Mesenchymal stem cell (in vitro differentiated cells and primary cell): ENCODE results near the gene OCIAD2. TPM values are rescaled to one million over a fixed set of nuclear protein-coding genes. Genes with fewer than 3 reads are reported as not detected.

Source experiments
- DNase-seq: peaks from one replicate; pipeline ENCODE4 v3.0.0-alpha.2; 2013
- H2AFZ ChIP-seq: one replicate; pipeline ENCODE4 v1.6.1; 2013; ENCODE audit warnings: low read depth, mild to moderate bottlenecking, control low read depth, inconsistent platforms, low read length, moderate library complexity
- H2AK5ac ChIP-seq: 2 replicates; pipeline ENCODE4 v1.6.1; 2013; ENCODE audit warnings: low read length, moderate library complexity, mild to moderate bottlenecking, inconsistent platforms; ENCODE audit not compliant: severe bottlenecking
- H2BK120ac ChIP-seq: one replicate; pipeline ENCODE4 v1.6.1; 2013; ENCODE audit warnings: low read depth, mild to moderate bottlenecking, inconsistent platforms, low read length, moderate library complexity
- H2BK12ac ChIP-seq, 2 experiments: one replicate each; pipeline ENCODE4 v1.6.1; 2013; ENCODE audit warnings: inconsistent platforms in 2 of 2, low read length in 2 of 2, mild to moderate bottlenecking in 2 of 2, moderate library complexity in 2 of 2, control low read depth in 1 of 2
- H2BK15ac ChIP-seq: one replicate; pipeline ENCODE4 v1.6.1; 2013; ENCODE audit warnings: mild to moderate bottlenecking, low read depth, inconsistent platforms; ENCODE audit not compliant: poor library complexity, severe bottlenecking
- H2BK5ac ChIP-seq: 2 replicates; pipeline ENCODE4 v1.6.1; 2013; ENCODE audit warnings: low read depth, mild to moderate bottlenecking, low read length, control low read depth, inconsistent platforms; ENCODE audit not compliant: poor library complexity, severe bottlenecking
- H3K14ac ChIP-seq, 2 experiments: one replicate each; pipeline ENCODE4 v1.6.1; 2013; ENCODE audit warnings: inconsistent platforms in 2 of 2, low read length in 2 of 2, control low read depth in 1 of 2, mild to moderate bottlenecking in 1 of 2, moderate library complexity in 1 of 2
- H3K18ac ChIP-seq, 2 experiments: one replicate each; pipeline ENCODE4 v1.6.1; 2013; ENCODE audit warnings: inconsistent platforms in 2 of 2, low read length in 2 of 2, control low read depth in 1 of 2, low read depth in 1 of 2, mild to moderate bottlenecking in 1 of 2
- H3K23ac ChIP-seq, 2 experiments: one replicate each; pipeline ENCODE4 v1.6.1; 2013; ENCODE audit warnings: inconsistent platforms in 2 of 2, low read length in 2 of 2, mild to moderate bottlenecking in 2 of 2, moderate library complexity in 2 of 2, control low read depth in 1 of 2
- H3K27ac ChIP-seq: 2 replicates; pipeline ENCODE4 v1.5.1; 2013; ENCODE audit warnings: mild to moderate bottlenecking, moderate library complexity, low read length, control low read depth, inconsistent platforms; ENCODE audit not compliant: poor library complexity, severe bottlenecking
- H3K27me3 ChIP-seq, 2 experiments: 2 replicates each; pipeline versions ENCODE4 v1.6.1 to v1.7.0; 2013; ENCODE audit warnings: low read length in 2 of 2, mild to moderate bottlenecking in 2 of 2, moderate library complexity in 2 of 2, control low read depth in 1 of 2, inconsistent platforms in 1 of 2; ENCODE audit not compliant: control insufficient read depth in 1 of 2, insufficient read depth in 1 of 2
- H3K36me3 ChIP-seq, 2 experiments: 2 replicates each; pipeline versions ENCODE4 v1.6.1 to v1.7.0; 2013; ENCODE audit warnings: low read length in 2 of 2, control low read depth in 1 of 2, inconsistent platforms in 1 of 2, low read depth in 1 of 2, mild to moderate bottlenecking in 1 of 2; ENCODE audit not compliant: insufficient read depth in 2 of 2, control insufficient read depth in 1 of 2
- H3K4ac ChIP-seq, 2 experiments: one replicate each; pipeline ENCODE4 v1.6.1; 2013; ENCODE audit warnings: inconsistent platforms in 2 of 2, low read length in 2 of 2, mild to moderate bottlenecking in 2 of 2, moderate library complexity in 2 of 2, control low read depth in 1 of 2, low read depth in 1 of 2
- H3K4me1 ChIP-seq: 2 replicates; pipeline ENCODE4 v1.6.1; 2013; ENCODE audit warnings: low read depth, low read length, control low read depth; ENCODE audit not compliant: control insufficient read depth, insufficient read depth
- H3K4me2 ChIP-seq: 2 replicates; pipeline ENCODE4 v1.6.1; 2013; ENCODE audit warnings: low read length, mild to moderate bottlenecking, inconsistent platforms; ENCODE audit not compliant: poor library complexity, severe bottlenecking
- H3K4me3 ChIP-seq, 2 experiments: 2 replicates each; pipeline versions ENCODE4 v1.5.1 to v1.7.0; 2013; ENCODE audit warnings: low read length in 2 of 2, mild to moderate bottlenecking in 2 of 2, control low read depth in 1 of 2, low read depth in 1 of 2; ENCODE audit not compliant: insufficient read depth in 1 of 2
- H3K79me1 ChIP-seq: replicated peaks from 2 replicates; pipeline ENCODE4 v1.6.1; 2013; ENCODE audit warnings: mild to moderate bottlenecking, control low read depth, low read length, inconsistent platforms; ENCODE audit not compliant: poor library complexity, severe bottlenecking
- H3K9ac ChIP-seq: 2 replicates; pipeline ENCODE4 v1.7.0; 2013; ENCODE audit warnings: mild to moderate bottlenecking, low read length, moderate library complexity
- H3K9me3 ChIP-seq: 2 replicates; pipeline ENCODE4 v1.7.0; 2013; ENCODE audit warnings: mild to moderate bottlenecking, low read length; ENCODE audit not compliant: control insufficient read depth
- H4K8ac ChIP-seq: one replicate; pipeline ENCODE4 v1.6.1; 2013; ENCODE audit warnings: inconsistent platforms, mild to moderate bottlenecking, low read length, moderate library complexity
- H4K91ac ChIP-seq: one replicate; pipeline ENCODE4 v1.6.1; 2013; ENCODE audit warnings: mild to moderate bottlenecking, low read length, inconsistent platforms
- WGBS: methylation state at CpG from one replicate; pipeline ENCODE4 v1.1.7; 2013; ENCODE audit warnings: mixed read lengths; 5-methylcytosine and 5-hydroxymethylcytosine counted together
- polyA plus RNA-seq, 2 experiments: library from polyadenylated mRNA; stranded (reverse); fragments of 200-250 nt; gene quantifications; one replicate each; pipeline ENCODE4 v1.2.3, GENCODE V29; 2013

Gene OCIAD2
- polyA plus RNA-seq (2013, experiment 1 of 2) = 40.7 TPM
- polyA plus RNA-seq (2013, experiment 2 of 2) = 45.4 TPM

- peak within 1 kb of the TSS; percentile 37 for H3K4me2 ChIP-seq
- peak within 1 kb of the TSS in 1 of 2 experiments; percentile 92 for H3K23ac ChIP-seq
- peak within 1 kb of the TSS; percentile 92 for H2BK120ac ChIP-seq
- H3K79me1 ChIP-seq = no peaks in the 10 kb centered on the region
- no peaks in the 10 kb centered on the region for H3K27me3 ChIP-seq
- peak within 1 kb of the TSS; percentile 78 for H4K91ac ChIP-seq
- peak within 1 kb of the TSS; percentile 65 to 70 for H3K4me3 ChIP-seq
- peak within 1 kb of the TSS in 1 of 2 experiments; percentile 96 for H3K14ac ChIP-seq
- no peaks in the 10 kb centered on the region for H3K9me3 ChIP-seq
- peak within 1 kb of the TSS; percentile 50 for H3K9ac ChIP-seq
- H2BK12ac ChIP-seq = peak within 1 kb of the TSS; percentile 60 to 79
- peak; percentile 48 for DNase-seq
- peak within 1 kb of the TSS; percentile 47 to 64 for H3K4ac ChIP-seq
- H2BK15ac ChIP-seq = peak within 1 kb of the TSS; percentile 77
- H2AFZ ChIP-seq = peak within 1 kb of the TSS; percentile 19
- peak within 1 kb of the TSS; percentile 96 for H3K27ac ChIP-seq
- H3K36me3 ChIP-seq = peaks cover 2 to 6% of the 10 kb centered on the region in 2 experiments
- H4K8ac ChIP-seq = peak within 1 kb of the TSS; percentile 45
- peak within 1 kb of the TSS; percentile 77 to 86 for H3K18ac ChIP-seq
- peak within 1 kb of the TSS; percentile 82 for H2BK5ac ChIP-seq
- 18% methylated on average over 57 of the region's 65 CpGs for WGBS
- peak within 1 kb of the TSS; percentile 97 for H2AK5ac ChIP-seq
- peaks cover 19% of the 10 kb centered on the region for H3K4me1 ChIP-seq
Observed at GRCh38 chr4:48906206-48907173, at the start of gene OCIAD2. Gene OCIAD2 (minus strand): TSS chr4:48906774. CDS start chr4:48904549, 2,225 bp downstream.

GRCh38 chr4:48954314-48954713, 47.7 kb upstream of the OCIAD2 start:
- H2BK120ac ChIP-seq = no peak overlapping the region
- no peaks in the 10 kb centered on the region for H3K36me3 ChIP-seq
- H3K4ac ChIP-seq = no peak overlapping the region
- H3K27ac ChIP-seq = peak overlapping the region; percentile 86
- H3K14ac ChIP-seq = no peak overlapping the region
- H3K79me1 ChIP-seq = no peaks in the 10 kb centered on the region
- DNase-seq = peak; percentile 10
- peaks cover 7% of the 10 kb centered on the region for H3K9me3 ChIP-seq
- H4K8ac ChIP-seq = no peak overlapping the region
- H2BK15ac ChIP-seq = no peak overlapping the region
- H3K4me1 ChIP-seq = peaks cover 1% of the 10 kb centered on the region
- no peak overlapping the region for H3K4me3 ChIP-seq
- 84% methylated on average over 1 of the region's 2 CpGs for WGBS
- H2BK5ac ChIP-seq = no peak overlapping the region
- H3K9ac ChIP-seq = peak overlapping the region; percentile 59
- H3K4me2 ChIP-seq = no peak overlapping the region
- no peaks in the 10 kb centered on the region for H3K27me3 ChIP-seq
- H3K23ac ChIP-seq = no peak overlapping the region
- no peak overlapping the region for H2BK12ac ChIP-seq
- no peak overlapping the region for H2AK5ac ChIP-seq
- no peak overlapping the region for H2AFZ ChIP-seq
- H4K91ac ChIP-seq = no peak overlapping the region
- no peak overlapping the region for H3K18ac ChIP-seq

GRCh38 chr4:48949518-48950219, 43.1 kb upstream of the OCIAD2 start:
- 83% methylated on average over 4 of the region's 4 CpGs for WGBS

GRCh38 chr4:48949086-48949485, 42.5 kb upstream of the OCIAD2 start:
- Histone ChIP-seq H3K4ac (no peak overlapping the region), H3K36me3 (no peaks in the 10 kb centered on the region), H3K14ac (no peak overlapping the region), H3K27ac (no peak overlapping the region), H2AFZ (no peak overlapping the region), H3K27me3 (no peaks in the 10 kb centered on the region), H3K4me1 (no peaks in the 10 kb centered on the region), H3K23ac (no peak overlapping the region), H4K91ac (no peak overlapping the region), H3K18ac (no peak overlapping the region), H4K8ac (no peak overlapping the region), H2AK5ac (no peak overlapping the region), H2BK15ac (no peak overlapping the region), H3K9ac (peak overlapping the region; percentile 74), H2BK12ac (no peak overlapping the region), H2BK120ac (no peak overlapping the region), H3K4me3 (peak overlapping the region in 1 of 2 experiments; percentile 34), H3K4me2 (no peak overlapping the region), H2BK5ac (no peak overlapping the region), H3K79me1 (no peaks in the 10 kb centered on the region), H3K9me3 (peaks cover 7% of the 10 kb centered on the region)
- no peak for DNase-seq

More at GRCh38 chr4:48949518-48950219, 43.1 kb upstream of the OCIAD2 start:
- no peak for DNase-seq
- Histone ChIP-seq H3K4me3 (peak overlapping the region in 1 of 2 experiments; percentile 34), H3K79me1 (no peaks in the 10 kb centered on the region), H2BK120ac (no peak overlapping the region), H3K27me3 (no peaks in the 10 kb centered on the region), H4K8ac (no peak overlapping the region), H3K9me3 (peaks cover 7% of the 10 kb centered on the region), H3K9ac (peak overlapping the region; percentile 74), H2AFZ (no peak overlapping the region), H2BK15ac (no peak overlapping the region), H3K4me2 (no peak overlapping the region), H3K27ac (no peak overlapping the region), H2BK5ac (no peak overlapping the region), H3K4me1 (no peaks in the 10 kb centered on the region), H3K23ac (no peak overlapping the region), H4K91ac (no peak overlapping the region), H3K4ac (no peak overlapping the region), H3K18ac (no peak overlapping the region), H2BK12ac (no peak overlapping the region), H3K14ac (no peak overlapping the region), H2AK5ac (no peak overlapping the region), H3K36me3 (no peaks in the 10 kb centered on the region)
